GM18499 (cell line): ENCODE measurements around the gene ARF1.
"Not testable (repeated sequence)": the region's sequence is repeated elsewhere in the genome, so short reads cannot be mapped to it uniquely, and the experiment has no call there.

ENCODE experiments used
- ATAC-seq: cut with Tn5 transposase; IDR thresholded peaks from one replicate; pipeline ENCODE4 v1.9.1; 2021; ENCODE audit warnings: moderate number of reproducible peaks; ENCODE audit not compliant: insufficient read depth, unreplicated experiment

ARF1 gene

DNA sequence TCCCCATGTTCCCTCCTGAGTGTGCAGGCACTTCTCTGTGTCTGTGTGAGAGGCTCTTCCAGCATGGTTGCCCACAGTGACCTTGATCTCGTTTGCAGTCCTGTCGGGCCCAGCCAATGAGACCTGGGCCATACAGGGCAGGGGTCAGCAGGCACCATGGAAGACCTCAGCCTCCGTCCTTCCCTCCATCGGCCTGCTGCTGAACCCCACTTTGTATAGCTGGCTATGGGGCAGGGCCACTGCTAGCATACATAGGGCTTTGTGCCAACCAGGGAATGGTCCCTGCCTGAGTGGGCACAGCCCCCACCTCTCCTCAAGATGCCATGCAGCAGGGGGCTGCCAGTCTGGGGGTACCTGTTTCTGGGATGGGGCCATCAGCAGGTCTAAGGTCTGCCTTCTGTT, 16.8 kb downstream of the ARF1 start:
- ATAC-seq, result no peak

DNA sequence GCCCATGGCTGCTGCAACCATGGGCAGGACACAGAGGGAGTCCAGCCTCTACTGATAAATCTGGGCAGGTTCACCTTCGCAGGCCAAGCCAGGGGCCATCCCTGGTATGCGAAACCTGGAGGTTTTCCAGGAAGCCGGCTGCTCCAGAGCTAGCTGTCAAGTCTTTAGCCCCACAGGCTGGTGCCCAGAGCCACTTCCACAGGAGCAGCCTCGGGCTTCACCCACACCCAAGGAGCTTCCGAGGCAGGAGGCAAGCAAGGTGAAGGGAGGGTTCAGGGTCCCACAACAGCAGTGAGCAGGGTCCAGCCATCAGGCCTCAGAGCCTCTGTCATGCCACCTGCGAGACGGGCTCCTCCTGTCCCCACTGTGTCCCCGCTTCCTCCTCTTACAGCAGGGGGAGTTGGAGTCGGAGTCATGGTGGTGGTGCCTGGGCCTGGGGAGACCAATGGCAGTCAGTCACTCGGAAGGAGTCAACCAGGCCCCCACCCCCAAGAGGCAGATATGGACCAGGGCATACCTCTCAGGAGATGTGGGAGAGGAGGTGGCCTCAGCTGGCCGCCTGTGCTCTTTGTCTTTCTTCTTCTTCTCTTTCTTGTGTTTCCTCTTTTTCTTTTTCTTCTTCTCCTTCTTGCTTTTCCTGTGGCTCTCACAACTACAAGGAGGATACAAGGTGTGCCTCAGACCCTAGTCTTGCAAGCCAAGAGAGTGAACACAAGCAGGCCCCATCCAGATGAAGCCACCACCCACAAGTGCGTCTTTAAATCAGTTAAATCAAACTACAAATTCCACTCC, 18.5 kb downstream of the ARF1 start:
- no peak for ATAC-seq

DNA sequence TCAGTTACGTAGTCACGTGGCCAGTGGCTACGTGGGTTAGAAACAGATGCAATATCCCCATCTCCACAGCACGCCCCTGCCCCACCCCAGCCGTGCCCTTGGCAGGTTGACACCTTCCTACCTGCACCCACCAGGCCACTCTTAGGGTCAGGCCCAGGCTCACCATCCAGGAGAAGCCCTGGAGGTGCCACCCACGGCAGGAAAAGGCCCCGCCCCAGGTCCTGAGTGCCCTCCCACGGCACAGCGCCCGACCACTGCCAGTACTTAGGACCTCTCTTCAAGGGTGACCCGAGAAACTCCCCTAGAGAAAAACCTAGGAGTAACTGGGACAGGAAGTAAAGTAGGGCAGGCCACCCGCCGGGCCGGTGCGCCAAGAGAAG, 19.1 kb downstream of the ARF1 start:
- no peak for ATAC-seq

DNA sequence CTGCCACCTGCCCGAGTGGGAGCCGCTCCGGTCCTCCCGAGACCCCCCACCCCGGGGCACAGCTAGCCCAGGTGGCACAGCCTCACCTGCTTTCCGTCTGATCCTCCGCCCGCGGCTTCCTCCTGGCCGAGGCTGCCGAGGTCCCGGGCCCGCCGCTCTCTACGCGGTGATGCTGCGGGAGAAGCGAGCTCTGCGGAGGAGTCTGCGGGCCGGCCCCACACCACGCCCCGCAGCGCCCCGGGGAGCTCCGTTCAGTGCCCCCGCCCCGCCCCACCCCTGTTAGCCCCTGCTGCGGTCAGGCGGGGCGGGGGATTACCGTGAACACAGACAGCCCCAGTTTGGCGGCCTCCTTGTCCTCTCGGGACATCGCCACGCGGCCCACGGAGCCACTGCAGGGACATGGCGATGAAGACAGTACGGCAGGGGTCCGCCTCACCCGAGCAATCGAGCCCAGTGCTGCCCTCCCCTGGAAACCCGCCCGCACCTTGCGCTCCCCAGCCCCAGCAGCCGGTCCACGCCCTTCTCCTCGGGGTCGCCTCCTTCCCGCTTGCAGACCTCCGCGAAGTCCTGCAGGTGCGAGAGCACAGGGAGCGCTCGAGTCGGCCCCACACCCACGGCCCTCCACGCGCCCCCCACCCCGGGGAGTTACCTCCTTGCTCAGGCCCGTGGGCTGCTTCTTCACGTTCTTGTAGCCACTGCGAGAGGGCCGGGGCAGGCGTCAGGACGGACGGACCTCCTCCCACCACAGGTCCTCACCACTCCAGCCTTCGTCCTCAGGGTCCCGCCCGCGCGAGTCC, 19.7 kb downstream of the ARF1 start:
- ATAC-seq, result peak; percentile 11

DNA sequence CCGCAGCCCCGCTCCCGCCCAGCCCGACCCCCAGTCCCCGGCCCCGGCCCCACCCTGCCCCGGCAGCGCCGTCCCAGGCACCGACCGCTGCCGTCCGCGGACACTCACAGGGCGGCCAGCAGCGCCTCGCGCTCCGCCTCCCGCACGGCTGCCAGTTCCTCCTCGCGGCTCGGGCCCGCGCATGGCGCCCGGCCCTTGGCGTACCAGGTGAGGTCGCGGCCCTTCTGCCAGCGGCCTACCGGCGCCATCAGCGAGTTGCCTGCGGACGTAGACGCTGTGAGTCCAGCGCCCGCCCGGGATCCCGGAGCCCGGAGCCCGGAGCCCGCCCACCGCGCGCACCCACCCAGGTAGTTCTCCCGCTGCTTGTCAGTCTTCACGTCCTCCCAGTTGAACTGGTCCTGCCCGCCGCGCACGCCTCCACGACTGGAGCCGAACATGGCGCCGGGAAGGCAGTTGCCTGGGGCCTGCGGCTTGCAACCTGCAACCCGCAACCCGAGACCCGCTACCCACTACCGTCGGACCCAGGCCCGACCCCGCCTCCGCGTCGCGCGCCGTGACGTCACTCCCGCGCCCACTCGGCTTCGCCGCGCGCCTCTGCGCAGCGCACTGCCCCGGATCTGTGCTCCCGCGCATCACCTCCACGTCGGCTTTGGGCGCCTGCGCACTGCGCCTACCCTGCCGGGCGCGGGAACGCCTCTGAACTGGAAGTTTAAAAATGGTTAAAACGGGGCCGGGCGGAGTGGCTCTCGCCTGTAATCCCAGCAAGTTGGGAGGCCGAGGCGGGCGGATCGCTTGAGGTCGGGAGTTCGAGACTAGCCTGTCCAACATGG, 20.5 kb downstream of the ARF1 start, which contains the start of gene C1orf35:
Gene C1orf35 (minus strand): TSS at position 535 of the 830 bp plus-strand sequence. CDS start 98 bp downstream, at position 437.
- peak; percentile 37 for ATAC-seq

DNA sequence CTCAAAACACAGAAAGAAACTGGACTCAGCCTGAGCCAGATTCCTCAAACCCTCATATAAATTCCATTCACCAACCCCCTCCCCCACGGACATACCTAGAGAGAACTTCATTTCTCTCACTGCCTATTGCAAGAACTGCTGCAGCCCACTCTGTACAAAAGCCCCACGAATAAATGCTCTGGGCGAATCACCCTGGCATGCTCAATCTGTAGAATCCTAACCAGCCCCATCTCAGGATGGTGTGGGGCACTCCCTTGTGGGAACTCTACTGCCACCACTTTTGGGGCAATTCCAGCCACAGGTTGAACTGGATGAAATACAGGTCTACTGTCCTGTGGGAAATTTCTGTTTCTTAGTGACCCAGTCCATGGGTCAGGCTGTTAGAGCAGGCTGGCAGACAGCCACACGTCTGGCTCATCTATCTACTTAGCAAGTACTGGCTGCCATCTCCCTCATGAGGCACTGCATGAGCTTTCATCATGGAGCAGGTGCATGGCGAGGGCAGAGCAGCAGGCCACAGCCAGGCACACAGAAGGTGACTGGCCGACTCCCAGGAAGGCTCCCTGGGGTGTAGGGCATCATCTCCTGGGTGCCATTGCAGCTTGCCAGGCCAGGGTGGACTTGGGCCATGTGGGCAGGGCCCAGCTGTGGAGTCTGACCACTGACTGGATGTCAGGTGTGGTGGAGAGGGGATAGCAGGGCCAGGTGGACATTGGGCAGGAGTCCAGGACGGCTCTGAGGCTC, 22.2 kb downstream of the ARF1 start:
- no peak for ATAC-seq

DNA sequence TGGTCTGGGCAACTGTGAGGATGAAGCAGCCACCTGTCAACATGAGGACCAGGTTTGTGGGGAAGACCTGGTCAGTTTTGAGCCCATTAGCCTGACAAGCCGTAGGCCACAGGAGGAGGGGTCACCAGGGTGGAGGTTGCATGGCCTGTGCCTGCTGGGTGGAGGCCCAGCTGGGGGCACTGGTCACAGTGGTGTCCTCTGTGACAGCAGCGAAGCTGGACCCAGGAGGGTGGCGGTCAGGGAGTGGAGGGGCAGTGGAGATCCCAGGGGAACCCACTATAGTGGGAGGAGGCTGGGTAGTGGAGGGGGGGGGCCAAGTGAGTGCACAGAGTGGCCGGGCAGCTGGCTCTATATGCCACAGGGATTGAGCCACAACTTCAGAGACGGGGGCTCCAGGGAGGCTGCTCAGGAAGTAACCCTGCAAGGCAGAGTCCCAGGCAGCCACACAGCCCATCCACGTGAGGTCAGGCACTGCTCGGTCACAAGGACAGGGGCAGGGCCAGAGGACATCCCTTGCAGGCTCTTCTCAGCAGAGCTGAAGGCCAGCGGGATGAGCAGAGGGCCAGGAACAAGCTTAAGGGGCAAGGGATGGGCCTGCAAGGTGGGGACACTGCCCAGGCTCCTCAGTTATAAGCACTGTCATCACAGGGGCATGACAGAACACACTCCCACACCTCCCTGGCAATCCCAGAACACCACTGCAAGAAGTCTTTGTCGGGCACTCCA, 22.9 kb downstream of the ARF1 start:
- ATAC-seq, result no peak

DNA sequence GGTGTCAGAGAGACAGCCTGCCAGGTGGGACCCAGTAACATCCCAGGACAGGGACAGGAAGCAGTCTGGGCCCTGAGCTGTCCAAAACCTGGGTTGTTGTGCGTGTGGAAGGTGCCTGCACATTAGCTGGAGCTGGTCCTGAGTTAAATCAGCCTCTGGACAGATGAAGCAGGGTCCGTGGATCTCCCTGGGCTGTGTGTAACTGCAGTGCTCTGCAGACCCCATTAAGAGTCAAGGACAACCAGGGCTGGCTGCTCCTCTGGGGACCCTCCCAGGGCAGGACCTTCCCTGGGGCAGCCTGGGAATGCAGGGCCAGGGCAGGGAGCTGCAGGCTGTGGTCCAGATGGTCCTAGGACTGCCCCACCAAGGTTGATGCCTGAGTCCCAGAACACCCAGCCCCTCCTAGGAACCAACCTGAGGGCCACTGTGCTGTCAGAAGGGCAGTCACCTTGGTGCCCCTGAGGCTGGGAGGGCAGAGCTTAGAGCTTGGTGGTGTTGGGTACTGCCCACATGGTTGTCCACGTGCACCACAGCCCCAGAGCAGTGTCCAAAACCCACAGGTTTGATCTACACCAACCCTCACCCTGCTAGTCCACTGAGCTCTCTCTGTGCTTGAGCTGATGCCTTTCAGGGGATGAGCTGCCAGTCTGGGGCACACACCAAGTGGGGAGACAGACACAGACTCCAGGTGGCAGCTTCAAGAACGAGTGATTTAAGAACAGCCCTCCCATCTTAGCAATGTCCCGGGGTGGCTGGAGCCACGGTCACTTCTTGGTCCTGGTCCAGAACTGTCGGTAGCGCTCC, 23.7 kb downstream of the ARF1 start:
- no peak for ATAC-seq

DNA sequence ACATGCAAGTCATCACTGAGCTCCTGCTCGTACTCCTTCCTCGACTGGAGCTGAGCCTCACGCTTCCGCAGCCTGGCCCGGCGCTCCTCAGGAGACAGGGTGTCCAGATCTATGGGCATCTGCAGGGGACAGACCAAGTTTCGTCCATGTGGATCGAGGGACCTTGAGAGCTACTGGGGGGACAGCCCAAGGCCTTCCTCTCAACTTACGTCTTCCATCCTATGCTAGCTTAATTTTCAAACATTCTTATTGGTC, 24.2 kb downstream of the ARF1 start:
- no peak for ATAC-seq

DNA sequence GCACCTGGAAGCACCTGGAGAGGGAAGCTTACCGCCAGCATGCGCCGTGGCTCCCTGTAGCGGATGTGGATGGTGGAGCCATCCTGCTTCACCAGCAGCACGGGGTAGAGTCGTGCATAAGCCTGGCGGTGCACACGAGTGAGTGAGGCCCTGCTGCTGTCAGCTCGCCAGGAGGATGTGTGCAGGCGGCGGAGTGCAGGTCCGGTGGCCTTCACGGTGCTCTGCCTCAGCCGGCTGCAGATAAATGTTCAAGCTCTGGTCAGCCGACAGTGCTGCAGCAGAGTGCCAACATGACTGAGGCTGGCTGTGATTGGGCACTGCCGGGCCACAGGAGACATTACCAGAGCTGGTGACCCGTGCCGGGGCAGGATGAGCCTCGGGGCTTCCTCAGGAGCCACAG, 25.1 kb downstream of the ARF1 start:
- no peak for ATAC-seq

DNA sequence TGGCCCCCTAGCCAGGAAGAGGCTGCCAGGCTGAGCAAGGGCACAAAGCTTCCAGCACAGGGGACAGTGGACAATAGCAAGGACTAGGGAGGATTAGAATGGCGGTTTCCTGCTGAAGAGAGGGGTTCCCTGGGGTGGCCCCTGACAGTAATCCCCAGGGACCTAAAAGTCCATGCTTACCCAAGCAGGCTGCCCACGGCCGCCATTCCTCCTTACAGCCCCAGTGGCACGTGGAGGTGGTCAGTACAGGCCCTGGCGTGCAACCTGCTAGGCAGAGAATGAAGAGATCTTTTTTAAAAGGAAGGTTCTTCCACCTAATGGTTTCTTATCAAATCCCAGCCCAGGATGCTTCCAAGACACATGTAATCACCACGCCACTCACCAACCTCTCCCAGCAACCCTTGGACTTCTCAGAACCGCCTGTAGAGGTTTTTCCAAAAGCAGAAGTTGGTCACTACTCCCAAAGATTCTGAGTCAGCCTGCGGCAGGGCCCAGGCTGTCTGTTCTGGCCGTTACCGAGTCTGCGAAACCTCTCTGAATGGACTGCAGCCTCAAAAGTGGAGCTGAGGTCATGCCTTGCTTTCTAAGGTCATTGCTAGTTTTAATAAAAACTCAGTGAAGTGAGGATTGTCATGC, 25.7 kb downstream of the ARF1 start:
- ATAC-seq, result no peak

DNA sequence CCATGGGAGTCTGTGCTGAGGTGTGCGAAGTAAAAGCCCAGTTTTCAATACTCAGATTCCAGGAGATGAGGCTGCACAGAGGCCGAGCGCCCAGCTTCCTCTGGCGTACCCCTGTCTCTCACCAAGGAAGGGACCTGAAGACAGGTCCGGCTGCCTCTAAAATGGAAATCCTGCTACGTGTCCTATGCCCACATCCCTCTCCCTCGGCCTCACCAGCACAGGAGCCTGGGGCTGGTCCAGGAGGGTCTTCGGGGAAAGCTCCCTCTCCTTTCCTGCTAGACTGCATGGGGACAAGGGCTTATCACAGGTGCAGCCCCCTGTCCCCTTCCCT, 26.2 kb downstream of the ARF1 start:
- ATAC-seq, result no peak

DNA sequence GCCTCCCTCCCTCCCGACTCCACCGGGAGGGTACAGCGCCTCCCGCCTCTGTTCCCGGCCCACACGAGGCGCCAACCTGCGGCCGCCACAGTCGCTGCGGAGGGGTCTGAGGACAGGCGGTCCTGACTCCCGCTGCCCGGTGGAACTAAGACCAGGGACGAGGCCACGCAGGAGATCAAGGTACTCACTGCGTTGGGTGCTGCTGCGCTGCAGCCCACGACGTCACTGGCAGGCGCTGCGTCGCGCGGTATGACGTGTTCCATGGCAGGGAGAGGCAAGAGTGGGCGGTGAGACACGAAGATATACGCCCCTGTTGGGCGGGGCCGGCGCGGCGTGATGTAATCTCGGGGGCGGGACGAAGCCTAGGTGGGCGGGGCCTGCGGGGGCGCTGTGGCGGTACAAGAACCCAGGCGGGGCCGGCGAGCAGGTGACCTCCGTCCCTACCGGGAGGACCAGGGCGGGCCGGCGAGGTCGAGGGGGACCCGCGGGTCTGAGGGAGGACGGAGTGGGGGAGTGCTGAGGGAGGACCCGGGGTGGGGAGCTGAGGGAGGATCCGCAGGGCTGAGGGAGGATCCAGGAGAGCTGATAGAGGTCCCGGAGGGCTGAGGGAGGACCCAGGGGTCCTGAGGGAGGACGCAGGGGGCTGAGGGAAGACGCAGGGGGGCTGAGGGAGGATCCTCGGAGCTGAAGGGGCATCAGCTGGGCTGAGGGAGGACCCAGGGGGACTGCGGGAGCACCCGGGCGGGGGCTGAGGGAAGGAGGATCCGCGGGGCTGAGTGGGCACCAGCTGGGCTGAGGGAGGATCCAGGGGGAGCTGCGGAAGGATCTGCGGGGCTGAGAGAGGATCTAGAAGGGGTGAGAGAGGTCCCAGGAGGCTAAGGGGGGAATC, 26.8 kb downstream of the ARF1 start, which contains the start of gene MRPL55:
Gene MRPL55 (minus strand): TSS at position 227 of the 889 bp plus-strand sequence. CDS start 1,039 bp downstream, outside the sequence.
- ATAC-seq, result peak; percentile 81

DNA sequence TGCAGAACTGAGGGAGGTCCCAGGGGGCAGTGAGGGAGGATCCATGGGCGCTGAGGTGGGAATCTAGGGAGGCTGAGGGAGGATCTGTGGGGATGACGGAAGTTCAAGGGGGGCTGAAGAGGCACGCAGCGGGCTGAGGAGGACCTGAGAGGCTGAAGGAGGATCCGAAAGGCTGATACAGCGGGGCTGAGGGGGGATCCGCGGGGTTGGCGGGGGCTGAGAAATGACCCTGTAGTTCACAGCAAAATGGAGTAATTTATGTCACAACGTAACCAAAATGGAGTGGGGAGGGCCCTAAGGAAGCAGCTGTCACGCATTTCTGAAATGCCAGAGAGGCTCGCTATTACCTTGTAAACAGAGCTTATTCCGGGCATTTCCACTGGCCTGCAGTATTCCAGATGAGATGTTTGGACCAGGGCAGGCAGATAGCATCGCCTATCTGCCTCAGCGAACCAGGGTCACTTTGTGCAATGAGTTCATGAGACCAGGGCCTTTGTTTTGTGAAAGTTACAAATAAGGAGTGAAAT, 27.5 kb downstream of the ARF1 start:
- ATAC-seq, result no peak

DNA sequence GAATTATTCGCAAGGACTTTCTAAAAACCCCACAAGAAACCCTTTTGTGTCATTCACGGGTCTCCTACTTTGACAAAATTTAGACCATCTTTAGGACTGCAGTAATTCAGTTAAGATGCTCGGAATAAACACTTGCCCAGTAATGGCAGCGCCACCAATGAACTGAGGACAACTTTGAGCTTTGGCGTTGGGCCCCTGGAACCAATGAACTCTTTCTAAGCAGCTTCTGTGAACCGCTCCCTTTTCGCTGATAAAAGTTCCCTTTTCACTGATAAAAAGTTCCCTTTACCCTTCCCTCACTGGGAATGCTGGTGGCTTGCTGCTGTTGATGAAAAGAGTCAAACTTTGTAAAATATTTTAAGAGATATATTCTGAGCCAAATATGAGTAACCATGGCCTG, 28.0 kb downstream of the ARF1 start:
- ATAC-seq, result no peak

DNA sequence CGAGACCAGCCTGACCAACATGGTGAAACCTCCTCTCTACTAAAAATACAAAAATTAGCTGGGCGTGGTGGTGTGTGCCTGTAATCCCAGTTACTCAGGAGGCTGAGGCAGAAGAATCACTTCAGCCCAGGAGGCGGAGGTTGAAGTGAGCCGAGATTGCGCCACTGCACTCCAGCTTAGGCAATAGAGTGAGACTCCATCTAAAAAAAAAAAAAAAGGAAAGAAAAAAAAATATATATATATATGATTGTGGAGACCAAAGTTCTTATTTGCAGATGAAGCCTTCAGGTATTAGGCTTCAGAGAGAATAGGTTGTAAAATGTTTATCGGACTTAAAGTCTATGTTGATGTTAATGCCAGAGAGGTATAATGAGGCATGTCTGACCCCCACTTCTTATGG, 28.8 kb downstream of the ARF1 start:
- not testable (repeated sequence) for ATAC-seq

DNA sequence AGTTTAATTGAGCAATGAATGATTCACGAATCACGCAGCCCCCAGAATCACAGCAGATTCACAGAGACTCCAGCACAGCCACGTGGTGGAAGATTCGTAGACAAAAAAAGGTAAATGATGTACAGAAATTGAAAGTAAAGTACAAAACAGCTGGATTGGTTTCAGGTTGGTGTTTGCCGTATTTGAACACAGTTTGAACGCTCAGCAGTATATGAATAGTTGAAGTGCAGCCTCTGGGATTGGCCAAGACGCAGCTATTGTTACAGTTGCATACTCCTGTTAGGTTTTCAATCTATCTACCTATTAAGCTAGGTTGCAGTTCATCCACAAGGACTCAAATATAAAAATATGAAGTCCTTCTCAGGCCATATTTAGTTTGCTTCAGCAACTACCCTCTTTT, 29.7 kb downstream of the ARF1 start:
- ATAC-seq, result no peak
